ENCODE results near the gene C1S.
"Not testable (repeated sequence)": the region's sequence is repeated elsewhere in the genome, so short reads cannot be mapped to it uniquely, and the experiment has no call there.

Gene C1S

GRCh38 chr12:7046383-7047105, 14.0 kb upstream of the C1S start:
- DNase-seq = no peak

- no peak for DNase-seq
These were observed 13.2 kb upstream of the C1S start for GRCh38 chr12:7047306-7047705.

GRCh38 chr12:7049445-7049951, 11.0 kb upstream of the C1S start:
- not testable (repeated sequence) for DNase-seq

- not testable (repeated sequence) for DNase-seq
These were observed 10.5 kb upstream of the C1S start for GRCh38 chr12:7049973-7050372.

GRCh38 chr12:7054925-7055324, 5.6 kb upstream of the C1S start:
- no peak for DNase-seq

- DNase-seq = not testable (repeated sequence)
These were observed 4.8 kb upstream of the C1S start for GRCh38 chr12:7055736-7056135.

- no peak for DNase-seq
These were observed 2.2 kb upstream of the C1S start for GRCh38 chr12:7058163-7058845.

- DNase-seq = no peak
These were observed 1.6 kb upstream of the C1S start for GRCh38 chr12:7058850-7059395.

GRCh38 chr12:7059780-7060179, 738 bp upstream of the C1S start:
- DNase-seq = no peak

GRCh38 chr12:7061138-7061537, 620 bp downstream of the C1S start:
- no peak for DNase-seq

GRCh38 chr12:7061596-7061995, 1.1 kb downstream of the C1S start:
- DNase-seq = no peak

- no peak for DNase-seq
These were observed 4.0 kb downstream of the C1S start for GRCh38 chr12:7064516-7064915.

- DNase-seq = no peak
These were observed 4.6 kb downstream of the C1S start for GRCh38 chr12:7065073-7065623.

- DNase-seq = no peak
These were observed 6.1 kb downstream of the C1S start for GRCh38 chr12:7066596-7066995.

- no peak for DNase-seq
These were observed 6.6 kb downstream of the C1S start for GRCh38 chr12:7067096-7067495.

- DNase-seq = peak in 4 of 56 donors; percentile 2 to 10 (median 6)
These were observed 7.9 kb downstream of the C1S start for GRCh38 chr12:7068240-7068993.

- no peak for DNase-seq
These were observed 8.5 kb downstream of the C1S start for GRCh38 chr12:7068994-7069346.

- DNase-seq = no peak
These were observed 8.9 kb downstream of the C1S start for GRCh38 chr12:7069386-7069785.

GRCh38 chr12:7072035-7072434, 11.5 kb downstream of the C1S start:
- DNase-seq = no peak

GRCh38 chr12:7072554-7072953, 12.0 kb downstream of the C1S start:
- no peak for DNase-seq

- no peak for DNase-seq
These were observed 13.4 kb downstream of the C1S start for GRCh38 chr12:7073946-7074345.

GRCh38 chr12:7075518-7075917, 15.0 kb downstream of the C1S start:
- DNase-seq = no peak
